HepG2 (cell line): ENCODE results near the gene LAP3. TPM values are rescaled to one million over a fixed set of nuclear protein-coding genes. Genes with fewer than 3 reads are reported as not detected.

ENCODE experiments used
- ARNT2 ChIP-seq: sonication (generic); formaldehyde crosslinking; IDR thresholded peaks from 2 replicates; pipeline ENCODE4 v1.8.0; 2022; ENCODE audit warnings: mild to moderate bottlenecking, low read depth, missing genetic modification reagents, moderate library complexity
- CEBPB ChIP-seq: IDR thresholded peaks from 2 replicates; pipeline ENCODE4 v1.6.1; 2011; ENCODE audit warnings: low read depth, low read length, improper control_type of control experiment, borderline replicate concordance
- GABPB1 ChIP-seq: IDR thresholded peaks from 2 replicates; pipeline ENCODE4 v1.6.1; 2016; ENCODE audit warnings: mild to moderate bottlenecking, missing genetic modification reagents, moderate library complexity, missing compliant biosample characterization
- GATAD2A ChIP-seq: IDR thresholded peaks from 2 replicates; pipeline ENCODE4 v1.6.1; 2016
- HDAC2 ChIP-seq: sonication (generic); formaldehyde crosslinking; IDR thresholded peaks from 2 replicates; pipeline ENCODE4 v1.4.0; 2020; ENCODE audit warnings: missing genetic modification reagents
- HMG20A ChIP-seq: IDR thresholded peaks from 2 replicates; pipeline ENCODE4 v1.6.1; 2016; ENCODE audit warnings: borderline replicate concordance
- JUN ChIP-seq: sonication (generic); formaldehyde crosslinking; IDR thresholded peaks from 2 replicates; pipeline ENCODE4 v1.4.0; 2020; ENCODE audit warnings: mild to moderate bottlenecking, missing genetic modification reagents
- PHF5A ChIP-seq: IDR thresholded peaks from one replicate; pipeline ENCODE4 v1.6.1; 2018; ENCODE audit warnings: low read depth, missing genetic modification reagents; ENCODE audit not compliant: unreplicated experiment
- PTBP1 ChIP-seq: fragments of 200-400 bp; formaldehyde crosslinking; IDR thresholded peaks from 2 replicates; pipeline ENCODE4 v1.6.1; 2018; ENCODE audit warnings: low read length, low read depth; ENCODE audit not compliant: poor library complexity, severe bottlenecking
- RCOR2 ChIP-seq: IDR thresholded peaks from 2 replicates; pipeline ENCODE4 v1.6.1; 2016; ENCODE audit warnings: missing biosample characterization, missing genetic modification reagents
- RNF2 ChIP-seq: fragments of 450-650 bp; conservative IDR thresholded peaks from 2 replicates; pipeline ENCODE4 v1.6.1; 2016; ENCODE audit warnings: low read depth
- ZSCAN12 ChIP-seq: sonication (generic); formaldehyde crosslinking; IDR thresholded peaks from 2 replicates; pipeline ENCODE4 v1.9.0; 2021; ENCODE audit warnings: mild to moderate bottlenecking, missing genetic modification reagents
- polyA plus RNA-seq, 8 experiments: library from polyadenylated mRNA; depleted of rRNA in 3 of 8; stranded (reverse) in 7 of 8; unstranded in 1 of 8; fragments of >200 nt; fragmentation: Illumina TruSeq in 4 of 8; extraction: Trizol in 4 of 8; gene quantifications; 2 replicates each; pipeline versions ENCODE4 v1.2.1 to v1.2.3, GENCODE V29; 2011 to 2016; ENCODE audit warnings: low read depth in 4 of 8, missing spikeins in 1 of 8, mixed read lengths in 1 of 8; ENCODE audit not compliant: insufficient read depth in 1 of 8
- total RNA-seq, 5 experiments: library from RNA; depleted of rRNA; stranded (reverse); fragments of >200 nt; fragmentation: Illumina TruSeq; extraction: Trizol; gene quantifications; 2 replicates each; pipeline ENCODE4 v1.2.3, GENCODE V29; 2016; ENCODE audit warnings: low read depth in 1 of 5
- TF ChIP-seq, protein P1 (sequence below): sonication (generic); formaldehyde crosslinking; IDR thresholded peaks from 2 replicates; pipeline ENCODE4 v1.4.0; 2020; ENCODE audit warnings: mild to moderate bottlenecking, missing genetic modification reagents
- TF ChIP-seq, protein P2 (sequence below): sonication (generic); formaldehyde crosslinking; IDR thresholded peaks from 2 replicates; pipeline ENCODE4 v1.4.0; 2020; ENCODE audit warnings: missing genetic modification reagents, borderline replicate concordance
- TF ChIP-seq, protein P3 (sequence below): sonication (generic); formaldehyde crosslinking; IDR thresholded peaks from 2 replicates; pipeline ENCODE4 v1.4.0; 2020; ENCODE audit warnings: missing genetic modification reagents
- TF ChIP-seq, protein P4 (sequence below): sonication (generic); formaldehyde crosslinking; IDR thresholded peaks from 2 replicates; pipeline ENCODE4 v1.5.0; 2020; ENCODE audit warnings: mild to moderate bottlenecking, missing genetic modification reagents
- TF ChIP-seq, protein P5 (sequence below): sonication (generic); formaldehyde crosslinking; IDR thresholded peaks from 2 replicates; pipeline ENCODE4 v1.8.1; 2022; ENCODE audit warnings: mild to moderate bottlenecking, missing genetic modification reagents
- TF ChIP-seq, protein P6 (sequence below): IDR thresholded peaks from 2 replicates; pipeline ENCODE4 v1.6.1; 2016; ENCODE audit warnings: missing biosample characterization, missing genetic modification reagents, low read depth

Gene LAP3
- total and polyA plus RNA-seq, 2 of the 13 experiments (the other 11 are each of a cell fraction or from before 2014, with no cell fraction given) = 106 to 125 TPM

DNA sequence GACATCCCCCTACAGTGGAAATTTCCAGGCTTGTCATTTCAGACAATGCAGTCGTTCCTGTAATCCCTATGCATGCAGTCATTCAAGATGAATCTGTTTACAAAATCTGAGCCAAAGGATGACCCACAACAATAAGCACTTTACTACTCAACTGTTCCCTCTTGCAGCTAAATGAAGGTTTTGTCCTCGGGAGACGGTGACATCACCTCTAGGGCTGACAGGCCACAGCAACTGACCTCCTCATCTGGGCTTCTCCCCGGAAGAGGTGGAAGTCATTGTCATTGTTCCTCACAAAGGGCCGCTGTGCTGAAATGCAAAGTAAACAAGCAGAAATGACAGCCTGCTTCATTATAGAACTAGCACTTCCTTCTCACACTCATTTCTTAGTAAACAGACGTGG, 32.8 kb upstream of the LAP3 start (continued):
- TF ChIP-seq RNF2 = no peak
- TF ChIP-seq, protein P1, sequence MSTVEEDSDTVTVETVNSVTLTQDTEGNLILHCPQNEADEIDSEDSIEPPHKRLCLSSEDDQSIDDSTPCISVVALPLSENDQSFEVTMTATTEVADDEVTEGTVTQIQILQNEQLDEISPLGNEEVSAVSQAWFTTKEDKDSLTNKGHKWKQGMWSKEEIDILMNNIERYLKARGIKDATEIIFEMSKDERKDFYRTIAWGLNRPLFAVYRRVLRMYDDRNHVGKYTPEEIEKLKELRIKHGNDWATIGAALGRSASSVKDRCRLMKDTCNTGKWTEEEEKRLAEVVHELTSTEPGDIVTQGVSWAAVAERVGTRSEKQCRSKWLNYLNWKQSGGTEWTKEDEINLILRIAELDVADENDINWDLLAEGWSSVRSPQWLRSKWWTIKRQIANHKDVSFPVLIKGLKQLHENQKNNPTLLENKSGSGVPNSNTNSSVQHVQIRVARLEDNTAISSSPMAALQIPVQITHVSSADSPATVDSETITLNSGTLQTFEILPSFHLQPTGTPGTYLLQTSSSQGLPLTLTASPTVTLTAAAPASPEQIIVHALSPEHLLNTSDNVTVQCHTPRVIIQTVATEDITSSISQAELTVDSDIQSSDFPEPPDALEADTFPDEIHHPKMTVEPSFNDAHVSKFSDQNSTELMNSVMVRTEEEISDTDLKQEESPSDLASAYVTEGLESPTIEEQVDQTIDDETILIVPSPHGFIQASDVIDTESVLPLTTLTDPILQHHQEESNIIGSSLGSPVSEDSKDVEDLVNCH = no peak
- peak; percentile 76 for TF ChIP-seq RCOR2 (CRISPR knock-in tag)
- TF ChIP-seq, protein P2, sequence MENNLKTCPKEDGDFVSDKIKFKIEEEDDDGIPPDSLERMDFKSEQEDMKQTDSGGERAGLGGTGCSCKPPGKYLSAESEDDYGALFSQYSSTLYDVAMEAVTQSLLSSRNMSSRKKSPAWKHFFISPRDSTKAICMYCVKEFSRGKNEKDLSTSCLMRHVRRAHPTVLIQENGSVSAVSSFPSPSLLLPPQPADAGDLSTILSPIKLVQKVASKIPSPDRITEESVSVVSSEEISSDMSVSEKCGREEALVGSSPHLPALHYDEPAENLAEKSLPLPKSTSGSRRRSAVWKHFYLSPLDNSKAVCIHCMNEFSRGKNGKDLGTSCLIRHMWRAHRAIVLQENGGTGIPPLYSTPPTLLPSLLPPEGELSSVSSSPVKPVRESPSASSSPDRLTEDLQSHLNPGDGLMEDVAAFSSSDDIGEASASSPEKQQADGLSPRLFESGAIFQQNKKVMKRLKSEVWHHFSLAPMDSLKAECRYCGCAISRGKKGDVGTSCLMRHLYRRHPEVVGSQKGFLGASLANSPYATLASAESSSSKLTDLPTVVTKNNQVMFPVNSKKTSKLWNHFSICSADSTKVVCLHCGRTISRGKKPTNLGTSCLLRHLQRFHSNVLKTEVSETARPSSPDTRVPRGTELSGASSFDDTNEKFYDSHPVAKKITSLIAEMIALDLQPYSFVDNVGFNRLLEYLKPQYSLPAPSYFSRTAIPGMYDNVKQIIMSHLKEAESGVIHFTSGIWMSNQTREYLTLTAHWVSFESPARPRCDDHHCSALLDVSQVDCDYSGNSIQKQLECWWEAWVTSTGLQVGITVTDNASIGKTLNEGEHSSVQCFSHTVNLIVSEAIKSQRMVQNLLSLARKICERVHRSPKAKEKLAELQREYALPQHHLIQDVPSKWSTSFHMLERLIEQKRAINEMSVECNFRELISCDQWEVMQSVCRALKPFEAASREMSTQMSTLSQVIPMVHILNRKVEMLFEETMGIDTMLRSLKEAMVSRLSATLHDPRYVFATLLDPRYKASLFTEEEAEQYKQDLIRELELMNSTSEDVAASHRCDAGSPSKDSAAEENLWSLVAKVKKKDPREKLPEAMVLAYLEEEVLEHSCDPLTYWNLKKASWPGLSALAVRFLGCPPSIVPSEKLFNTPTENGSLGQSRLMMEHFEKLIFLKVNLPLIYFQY (CRISPR knock-in tag) = 0 out of 2 replicates have a peak, but pooled peaks have one; percentile 54
- TF ChIP-seq GABPB1 (CRISPR knock-in tag) = peak; percentile 61
- no peak for TF ChIP-seq PTBP1
- TF ChIP-seq, protein P3, sequence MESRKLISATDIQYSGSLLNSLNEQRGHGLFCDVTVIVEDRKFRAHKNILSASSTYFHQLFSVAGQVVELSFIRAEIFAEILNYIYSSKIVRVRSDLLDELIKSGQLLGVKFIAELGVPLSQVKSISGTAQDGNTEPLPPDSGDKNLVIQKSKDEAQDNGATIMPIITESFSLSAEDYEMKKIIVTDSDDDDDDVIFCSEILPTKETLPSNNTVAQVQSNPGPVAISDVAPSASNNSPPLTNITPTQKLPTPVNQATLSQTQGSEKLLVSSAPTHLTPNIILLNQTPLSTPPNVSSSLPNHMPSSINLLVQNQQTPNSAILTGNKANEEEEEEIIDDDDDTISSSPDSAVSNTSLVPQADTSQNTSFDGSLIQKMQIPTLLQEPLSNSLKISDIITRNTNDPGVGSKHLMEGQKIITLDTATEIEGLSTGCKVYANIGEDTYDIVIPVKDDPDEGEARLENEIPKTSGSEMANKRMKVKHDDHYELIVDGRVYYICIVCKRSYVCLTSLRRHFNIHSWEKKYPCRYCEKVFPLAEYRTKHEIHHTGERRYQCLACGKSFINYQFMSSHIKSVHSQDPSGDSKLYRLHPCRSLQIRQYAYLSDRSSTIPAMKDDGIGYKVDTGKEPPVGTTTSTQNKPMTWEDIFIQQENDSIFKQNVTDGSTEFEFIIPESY (CRISPR knock-in tag) = peak; percentile 39; the same call in 1 of the 2 replicates
- peak; percentile 41 for TF ChIP-seq PHF5A
- no peak for TF ChIP-seq ZSCAN12 (CRISPR knock-in tag)
- TF ChIP-seq, protein P4, sequence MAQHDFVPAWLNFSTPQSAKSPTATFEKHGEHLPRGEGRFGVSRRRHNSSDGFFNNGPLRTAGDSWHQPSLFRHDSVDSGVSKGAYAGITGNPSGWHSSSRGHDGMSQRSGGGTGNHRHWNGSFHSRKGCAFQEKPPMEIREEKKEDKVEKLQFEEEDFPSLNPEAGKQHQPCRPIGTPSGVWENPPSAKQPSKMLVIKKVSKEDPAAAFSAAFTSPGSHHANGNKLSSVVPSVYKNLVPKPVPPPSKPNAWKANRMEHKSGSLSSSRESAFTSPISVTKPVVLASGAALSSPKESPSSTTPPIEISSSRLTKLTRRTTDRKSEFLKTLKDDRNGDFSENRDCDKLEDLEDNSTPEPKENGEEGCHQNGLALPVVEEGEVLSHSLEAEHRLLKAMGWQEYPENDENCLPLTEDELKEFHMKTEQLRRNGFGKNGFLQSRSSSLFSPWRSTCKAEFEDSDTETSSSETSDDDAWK (CRISPR knock-in tag) = no peak
- peak; percentile 96 for TF ChIP-seq JUN (CRISPR knock-in tag)
- TF ChIP-seq HDAC2 (CRISPR knock-in tag) = peak; percentile 83; the same call in 1 of the 2 replicates
- TF ChIP-seq HMG20A = peak; percentile 90; the same call in 1 of the 2 replicates
- TF ChIP-seq, protein P5, sequence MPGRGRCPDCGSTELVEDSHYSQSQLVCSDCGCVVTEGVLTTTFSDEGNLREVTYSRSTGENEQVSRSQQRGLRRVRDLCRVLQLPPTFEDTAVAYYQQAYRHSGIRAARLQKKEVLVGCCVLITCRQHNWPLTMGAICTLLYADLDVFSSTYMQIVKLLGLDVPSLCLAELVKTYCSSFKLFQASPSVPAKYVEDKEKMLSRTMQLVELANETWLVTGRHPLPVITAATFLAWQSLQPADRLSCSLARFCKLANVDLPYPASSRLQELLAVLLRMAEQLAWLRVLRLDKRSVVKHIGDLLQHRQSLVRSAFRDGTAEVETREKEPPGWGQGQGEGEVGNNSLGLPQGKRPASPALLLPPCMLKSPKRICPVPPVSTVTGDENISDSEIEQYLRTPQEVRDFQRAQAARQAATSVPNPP (CRISPR knock-in tag) = no peak
- TF ChIP-seq CEBPB = peak; percentile 35; the same call in 1 of the 2 replicates
- TF ChIP-seq, protein P6, sequence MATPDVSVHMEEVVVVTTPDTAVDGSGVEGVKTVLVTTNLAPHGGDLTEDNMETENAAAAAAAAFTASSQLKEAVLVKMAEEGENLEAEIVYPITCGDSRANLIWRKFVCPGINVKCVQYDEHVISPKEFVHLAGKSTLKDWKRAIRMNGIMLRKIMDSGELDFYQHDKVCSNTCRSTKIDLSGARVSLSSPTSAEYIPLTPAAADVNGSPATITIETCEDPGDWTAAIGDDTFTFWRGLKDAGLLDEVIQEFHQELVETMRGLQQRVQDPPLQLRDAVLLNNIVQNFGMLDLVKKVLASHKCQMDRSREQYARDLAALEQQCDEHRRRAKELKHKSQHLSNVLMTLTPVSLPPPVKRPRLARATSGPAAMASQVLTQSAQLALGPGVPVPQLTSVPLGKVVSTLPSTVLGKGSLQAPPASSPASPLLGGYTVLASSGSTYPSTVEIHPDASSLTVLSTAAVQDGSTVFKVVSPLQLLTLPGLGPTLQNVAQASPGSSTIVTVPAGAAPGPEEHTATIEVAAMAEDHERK (CRISPR knock-in tag) = no peak
- peak; percentile 78 for TF ChIP-seq GATAD2A (CRISPR knock-in tag)
- TF ChIP-seq ARNT2 = peak; percentile 54; the same call in 1 of the 2 replicates
